Measurements from ENCODE around the gene FRMD6. TPM values are rescaled to one million over a fixed set of nuclear protein-coding genes. Genes with fewer than 3 reads are reported as not detected.
"Not testable (repeated sequence)": the region's sequence is repeated elsewhere in the genome, so short reads cannot be mapped to it uniquely, and the experiment has no call there.

FRMD6 gene
- total RNA-seq, 4 donors from 2014 or later, result 8.1 to 73.4 (median 12.4) TPM

- H3K27ac ChIP-seq, result no peak overlapping the region
- no peaks in the 10 kb centered on the region for H3K9me3 ChIP-seq
- no peak for DNase-seq
- H3K4me3 ChIP-seq, result no peak overlapping the region
- no peaks in the 10 kb centered on the region for H3K4me1 ChIP-seq
- no peaks in the 10 kb centered on the region for H3K36me3 ChIP-seq
- TF ChIP-seq POLR2A (IDR thresholded peaks at IDR 0.05), result no peak
- no peak for TF ChIP-seq CTCF (IDR thresholded peaks at IDR 0.05)
- H3K27me3 ChIP-seq, result no peaks in the 10 kb centered on the region
Observed at GRCh38 chr14:51750542-51750941, 98.8 kb downstream of the FRMD6 start.

GRCh38 chr14:51751611-51752345 lies 100.1 kb downstream of the FRMD6 start:
- H3K27ac ChIP-seq, H3K4me3 ChIP-seq, H3K9me3 ChIP-seq, DNase-seq, H3K27me3 ChIP-seq, H3K4me1 ChIP-seq, H3K36me3 ChIP-seq: not testable (repeated sequence)

- H3K9me3 ChIP-seq, H3K4me3 ChIP-seq, H3K36me3 ChIP-seq, H3K27me3 ChIP-seq, H3K27ac ChIP-seq, H3K4me1 ChIP-seq, DNase-seq: not testable (repeated sequence)
Observed at GRCh38 chr14:51757756-51758155, 106.0 kb downstream of the FRMD6 start.

GRCh38 chr14:51759950-51760349 lies 108.2 kb downstream of the FRMD6 start:
- TF ChIP-seq CTCF (IDR thresholded peaks at IDR 0.05) (no peak), POLR2A (IDR thresholded peaks at IDR 0.05) (no peak)
- no peak overlapping the region for H3K4me3 ChIP-seq
- H3K27ac ChIP-seq, result no peak overlapping the region
- no peaks in the 10 kb centered on the region for H3K4me1 ChIP-seq
- no peak for DNase-seq
- no peaks in the 10 kb centered on the region for H3K9me3 ChIP-seq
- no peaks in the 10 kb centered on the region for H3K27me3 ChIP-seq
- H3K36me3 ChIP-seq, result no peaks in the 10 kb centered on the region

GRCh38 chr14:51765726-51766125 lies 114.0 kb downstream of the FRMD6 start:
- not testable (repeated sequence) for H3K4me1 ChIP-seq, H3K27me3 ChIP-seq, H3K27ac ChIP-seq, H3K36me3 ChIP-seq, H3K9me3 ChIP-seq, H3K4me3 ChIP-seq, DNase-seq

- not testable (repeated sequence) for H3K4me3 ChIP-seq
Observed at GRCh38 chr14:51766586-51766985, 114.9 kb downstream of the FRMD6 start.

GRCh38 chr14:51769261-51769660 lies 117.6 kb downstream of the FRMD6 start:
- H3K9me3 ChIP-seq, H3K27me3 ChIP-seq, H3K36me3 ChIP-seq, H3K4me3 ChIP-seq, H3K4me1 ChIP-seq, H3K27ac ChIP-seq, DNase-seq: not testable (repeated sequence)

More at GRCh38 chr14:51766586-51766985, 114.9 kb downstream of the FRMD6 start:
- H3K27me3 ChIP-seq, H3K27ac ChIP-seq, H3K36me3 ChIP-seq, DNase-seq, H3K4me1 ChIP-seq, H3K9me3 ChIP-seq: not testable (repeated sequence)

GRCh38 chr14:51774209-51774608 lies 122.5 kb downstream of the FRMD6 start:
- no peaks in the 10 kb centered on the region for H3K27me3 ChIP-seq
- no peaks in the 10 kb centered on the region for H3K36me3 ChIP-seq
- H3K27ac ChIP-seq, result no peak overlapping the region
- H3K9me3 ChIP-seq, result no peaks in the 10 kb centered on the region
- TF ChIP-seq POLR2A (IDR thresholded peaks at IDR 0.05), result no peak
- TF ChIP-seq CTCF (IDR thresholded peaks at IDR 0.05), result no peak
- no peak for DNase-seq
- no peak overlapping the region for H3K4me3 ChIP-seq
- no peaks in the 10 kb centered on the region for H3K4me1 ChIP-seq

Measured in Peyer's patch (tissue), 4 donors.